HL-60 (cell line): Measurements from ENCODE around the gene PTPRM.

Experiments used
- GABPA ChIP-seq: IDR thresholded peaks from 2 replicates; pipeline ENCODE4 v1.6.1; 2012; ENCODE audit warnings: low read depth
- POLR2AphosphoS5 ChIP-seq: IDR thresholded peaks from 2 replicates; pipeline ENCODE4 v1.6.1; 2012; ENCODE audit warnings: low read depth
- SPI1 ChIP-seq: IDR thresholded peaks from 2 replicates; pipeline ENCODE4 v1.6.1; 2012; ENCODE audit warnings: low read depth, mild to moderate bottlenecking, borderline replicate concordance
- TF ChIP-seq, protein P1 (sequence below): IDR thresholded peaks from one replicate; pipeline ENCODE4 v1.5.1; 2011; ENCODE audit warnings: low read length, control low read depth, inconsistent platforms; ENCODE audit not compliant: insufficient read depth
- TF ChIP-seq, protein P2 (sequence below): IDR thresholded peaks from 2 replicates; pipeline ENCODE4 v1.6.1; 2012; ENCODE audit warnings: low read depth; ENCODE audit not compliant: insufficient replicate concordance

DNA sequence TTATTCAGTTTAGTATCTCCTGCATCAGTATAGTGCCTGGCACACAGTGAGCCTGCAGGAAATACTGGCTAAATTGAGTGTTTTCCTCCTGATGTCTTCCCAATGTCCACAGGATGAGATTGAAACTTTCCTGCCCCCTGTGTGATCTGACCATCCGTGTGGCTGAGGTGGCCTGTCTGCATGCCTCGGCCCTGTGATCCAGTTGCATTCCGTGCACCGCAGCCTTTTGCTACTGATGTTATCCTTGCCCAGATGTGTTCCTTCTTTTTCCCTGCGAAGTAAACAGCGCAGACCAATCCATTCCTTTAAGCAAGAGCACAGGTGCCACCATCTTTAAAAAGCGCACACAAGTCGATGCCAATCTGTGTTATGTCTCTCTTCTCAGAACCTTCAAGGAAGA is 462.6 kb downstream of the PTPRM start:
- TF ChIP-seq, protein P1, sequence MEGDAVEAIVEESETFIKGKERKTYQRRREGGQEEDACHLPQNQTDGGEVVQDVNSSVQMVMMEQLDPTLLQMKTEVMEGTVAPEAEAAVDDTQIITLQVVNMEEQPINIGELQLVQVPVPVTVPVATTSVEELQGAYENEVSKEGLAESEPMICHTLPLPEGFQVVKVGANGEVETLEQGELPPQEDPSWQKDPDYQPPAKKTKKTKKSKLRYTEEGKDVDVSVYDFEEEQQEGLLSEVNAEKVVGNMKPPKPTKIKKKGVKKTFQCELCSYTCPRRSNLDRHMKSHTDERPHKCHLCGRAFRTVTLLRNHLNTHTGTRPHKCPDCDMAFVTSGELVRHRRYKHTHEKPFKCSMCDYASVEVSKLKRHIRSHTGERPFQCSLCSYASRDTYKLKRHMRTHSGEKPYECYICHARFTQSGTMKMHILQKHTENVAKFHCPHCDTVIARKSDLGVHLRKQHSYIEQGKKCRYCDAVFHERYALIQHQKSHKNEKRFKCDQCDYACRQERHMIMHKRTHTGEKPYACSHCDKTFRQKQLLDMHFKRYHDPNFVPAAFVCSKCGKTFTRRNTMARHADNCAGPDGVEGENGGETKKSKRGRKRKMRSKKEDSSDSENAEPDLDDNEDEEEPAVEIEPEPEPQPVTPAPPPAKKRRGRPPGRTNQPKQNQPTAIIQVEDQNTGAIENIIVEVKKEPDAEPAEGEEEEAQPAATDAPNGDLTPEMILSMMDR, result no peak
- no peak for TF ChIP-seq POLR2AphosphoS5
- TF ChIP-seq, protein P2, sequence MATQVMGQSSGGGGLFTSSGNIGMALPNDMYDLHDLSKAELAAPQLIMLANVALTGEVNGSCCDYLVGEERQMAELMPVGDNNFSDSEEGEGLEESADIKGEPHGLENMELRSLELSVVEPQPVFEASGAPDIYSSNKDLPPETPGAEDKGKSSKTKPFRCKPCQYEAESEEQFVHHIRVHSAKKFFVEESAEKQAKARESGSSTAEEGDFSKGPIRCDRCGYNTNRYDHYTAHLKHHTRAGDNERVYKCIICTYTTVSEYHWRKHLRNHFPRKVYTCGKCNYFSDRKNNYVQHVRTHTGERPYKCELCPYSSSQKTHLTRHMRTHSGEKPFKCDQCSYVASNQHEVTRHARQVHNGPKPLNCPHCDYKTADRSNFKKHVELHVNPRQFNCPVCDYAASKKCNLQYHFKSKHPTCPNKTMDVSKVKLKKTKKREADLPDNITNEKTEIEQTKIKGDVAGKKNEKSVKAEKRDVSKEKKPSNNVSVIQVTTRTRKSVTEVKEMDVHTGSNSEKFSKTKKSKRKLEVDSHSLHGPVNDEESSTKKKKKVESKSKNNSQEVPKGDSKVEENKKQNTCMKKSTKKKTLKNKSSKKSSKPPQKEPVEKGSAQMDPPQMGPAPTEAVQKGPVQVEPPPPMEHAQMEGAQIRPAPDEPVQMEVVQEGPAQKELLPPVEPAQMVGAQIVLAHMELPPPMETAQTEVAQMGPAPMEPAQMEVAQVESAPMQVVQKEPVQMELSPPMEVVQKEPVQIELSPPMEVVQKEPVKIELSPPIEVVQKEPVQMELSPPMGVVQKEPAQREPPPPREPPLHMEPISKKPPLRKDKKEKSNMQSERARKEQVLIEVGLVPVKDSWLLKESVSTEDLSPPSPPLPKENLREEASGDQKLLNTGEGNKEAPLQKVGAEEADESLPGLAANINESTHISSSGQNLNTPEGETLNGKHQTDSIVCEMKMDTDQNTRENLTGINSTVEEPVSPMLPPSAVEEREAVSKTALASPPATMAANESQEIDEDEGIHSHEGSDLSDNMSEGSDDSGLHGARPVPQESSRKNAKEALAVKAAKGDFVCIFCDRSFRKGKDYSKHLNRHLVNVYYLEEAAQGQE, result no peak
- TF ChIP-seq GABPA, result no peak
- no peak for TF ChIP-seq SPI1
